K562 (cell line): ENCODE data around the gene ABCC1. TPM values are rescaled to one million over a fixed set of nuclear protein-coding genes. Genes with fewer than 3 reads are reported as not detected.
A peak's percentile ranks its signal among the peaks of the same experiment; 100 is the strongest.

ENCODE experiments used
- ADNP ChIP-seq: fragments of 200-800 bp; sonication (Bioruptor generic); IDR thresholded peaks from 2 replicates; pipeline ENCODE4 v1.6.1; 2016; ENCODE audit warnings: missing genetic modification characterization, missing compliant biosample characterization
- ARID2 ChIP-seq: fragments of 450-650 bp; IDR thresholded peaks from 2 replicates; pipeline ENCODE4 v1.6.1; 2017; ENCODE audit warnings: antibody characterized with exemption, mild to moderate bottlenecking
- HOMEZ ChIP-seq: fragments of 250-450 bp; sonication (Bioruptor Pico); IDR thresholded peaks from 2 replicates; pipeline ENCODE4 v1.4.0; 2020; ENCODE audit warnings: mild to moderate bottlenecking, moderate library complexity
- KLF1 ChIP-seq: fragments of 450-650 bp; IDR thresholded peaks from 2 replicates; pipeline ENCODE4 v1.6.1; 2016; ENCODE audit warnings: missing genetic modification characterization, missing compliant biosample characterization
- LEF1 ChIP-seq: fragments of 450-650 bp; IDR thresholded peaks from 2 replicates; pipeline ENCODE4 v1.6.1; 2016; ENCODE audit warnings: mild to moderate bottlenecking
- NEUROD1 ChIP-seq: fragments of 150-350 bp; IDR thresholded peaks from 2 replicates; pipeline ENCODE4 v1.6.1; 2014; ENCODE audit warnings: borderline replicate concordance, low read length, low read depth; ENCODE audit not compliant: partially characterized antibody
- NONO ChIP-seq, 2 experiments: fragments of 200-400 bp in 1 of 2; fragments of 450-650 bp in 1 of 2; formaldehyde crosslinking in 1 of 2; IDR thresholded peaks; 2 replicates each; pipeline ENCODE4 v1.6.1; 2017; ENCODE audit warnings: low read depth in 2 of 2, mild to moderate bottlenecking in 2 of 2, moderate library complexity in 2 of 2, low read length in 1 of 2
- PBX2 ChIP-seq, 2 experiments: IDR thresholded peaks in 1 of 2; conservative IDR thresholded peaks in 1 of 2; 2 replicates each; pipeline ENCODE4 v1.6.1; 2016; ENCODE audit warnings: low read depth in 2 of 2, mild to moderate bottlenecking in 1 of 2, missing compliant biosample characterization in 1 of 2, missing genetic modification characterization in 1 of 2, moderate library complexity in 1 of 2
- POLR2B ChIP-seq: fragments of 450-650 bp; IDR thresholded peaks from 2 replicates; pipeline ENCODE4 v1.6.1; 2018; ENCODE audit warnings: low read depth; ENCODE audit not compliant: partially characterized antibody
- RAD21 ChIP-seq, 2 experiments: fragments of 250-450 bp in 1 of 2; fragments of 450-650 bp in 1 of 2; sonication (Bioruptor Pico) in 1 of 2; formaldehyde crosslinking in 1 of 2; IDR thresholded peaks in 1 of 2; conservative IDR thresholded peaks in 1 of 2; 2 replicates each; pipeline versions ENCODE4 v1.4.0 to v1.8.0; 2020 to 2022; ENCODE audit warnings: mild to moderate bottlenecking in 2 of 2, moderate library complexity in 1 of 2
- RUNX1 ChIP-seq: sonication (generic); IDR thresholded peaks from 2 replicates; pipeline ENCODE4 v1.6.1; 2016; ENCODE audit warnings: antibody characterized with exemption, low read depth
- SIN3A ChIP-seq, 2 experiments: fragments of 150-350 bp in 1 of 2; IDR thresholded peaks; 2 replicates each; pipeline ENCODE4 v1.6.1; 2011 to 2016; ENCODE audit warnings: borderline replicate concordance in 2 of 2, low read depth in 2 of 2, low read length in 2 of 2, mild to moderate bottlenecking in 2 of 2, moderate library complexity in 2 of 2; ENCODE audit not compliant: control insufficient read depth in 1 of 2
- SMARCA4 ChIP-seq: fragments of 450-650 bp; IDR thresholded peaks from 2 replicates; pipeline ENCODE4 v1.6.1; 2016
- TAL1 ChIP-seq: fragments of 450-650 bp; IDR thresholded peaks from 2 replicates; pipeline ENCODE4 v1.6.1; 2016; ENCODE audit warnings: mild to moderate bottlenecking
- ZBED1 ChIP-seq: IDR thresholded peaks from 2 replicates; pipeline ENCODE4 v1.6.1; 2014
- ZKSCAN1 ChIP-seq: fragments of 150-350 bp; IDR thresholded peaks from 2 replicates; pipeline ENCODE4 v1.6.1; 2016; ENCODE audit warnings: low read depth, low read length
- ZNF583 ChIP-seq: fragments of 250-450 bp; sonication (Bioruptor Pico); IDR thresholded peaks from 2 replicates; pipeline ENCODE4 v1.4.0; 2020
- ZNF592 ChIP-seq: fragments of 450-650 bp; IDR thresholded peaks from 2 replicates; pipeline ENCODE4 v1.6.1; 2017; ENCODE audit warnings: antibody characterized with exemption, mild to moderate bottlenecking
- ZNF764 ChIP-seq: fragments of 250-450 bp; sonication (Bioruptor Pico); IDR thresholded peaks from 2 replicates; pipeline ENCODE4 v1.4.0; 2020; ENCODE audit warnings: low read depth, mild to moderate bottlenecking, moderate library complexity
- polyA plus RNA-seq, 8 experiments: library from polyadenylated mRNA; depleted of rRNA in 4 of 8; stranded (reverse) in 5 of 8; unstranded in 3 of 8; fragments of >200 nt; fragmentation: Nextera tagmentation in 2 of 8; fragmentation: Illumina TruSeq in 1 of 8; extraction: Ambion mirVana in 2 of 8; extraction: Trizol in 1 of 8; gene quantifications; 2 replicates each; pipeline versions ENCODE4 v1.2.1 to v1.2.3, GENCODE V29; 2011 to 2014; ENCODE audit warnings: inconsistent platforms in 1 of 8, missing spikeins in 1 of 8
- total RNA-seq, 7 experiments: library from RNA; depleted of rRNA in 6 of 7; stranded (reverse); fragments of >200 nt in 6 of 7; fragmentation: Illumina TruSeq in 2 of 7; extraction: Trizol in 2 of 7; gene quantifications; 2 replicates each; pipeline versions ENCODE4 v1.2.1 to v1.2.3, GENCODE V29; 2011 to 2021; ENCODE audit warnings: low replicate concordance in 1 of 7

Gene ABCC1
- total and polyA plus RNA-seq, 9 of the 15 experiments (the other 6 are each of a cell fraction or from before 2014, with no cell fraction given) = 3.9 to 41.6 (median 10.0) TPM

GRCh38 chr16:16021988-16022682 is 72.7 kb downstream of the ABCC1 start (continued):
- TF ChIP-seq ADNP = no peak
- TF ChIP-seq PBX2 (CRISPR knock-in tag; IDR thresholded peaks at IDR 0.05; ENCODE audit: low read depth) = peak; percentile 92
- TF ChIP-seq PBX2 (tag; conservative IDR thresholded peaks at IDR 0.05; ENCODE audit: low read depth) = peak; percentile 98
- TF ChIP-seq KLF1 (tag) = peak; percentile 20; the same call in 1 of the 2 replicates
- TF ChIP-seq ZBED1 = no peak
- TF ChIP-seq NEUROD1 = peak; percentile 79
- TF ChIP-seq ZNF764 = no peak
- TF ChIP-seq ZKSCAN1 = peak; percentile 72; the same call in 1 of the 2 replicates
- peak; percentile 65 for TF ChIP-seq POLR2B
- TF ChIP-seq RUNX1 = peak; percentile 70; the same call in 1 of the 2 replicates
- peak; percentile 59 for TF ChIP-seq TAL1
- no peak for TF ChIP-seq ARID2
- TF ChIP-seq ZNF583 (CRISPR knock-in tag) = peak; percentile 25; the same call in 1 of the 2 replicates
- peak; percentile 76 for TF ChIP-seq LEF1
- TF ChIP-seq HOMEZ (CRISPR knock-in tag) = no peak
- TF ChIP-seq NONO (IDR thresholded peaks at IDR 0.05; ENCODE audit: low read depth in 2 of 2, low read length in 1 of 2) = peak in 1 of 2 experiments; percentile 74; a peak in 2 of 4 replicates
- TF ChIP-seq SMARCA4 = peak; percentile 88
- TF ChIP-seq RAD21 (CRISPR knock-in tag; conservative IDR thresholded peaks at IDR 0.05 in 1 of 2, IDR thresholded peaks at IDR 0.05 in 1 of 2) = peak in 1 of 2 experiments; percentile 44; a peak in 2 of 4 replicates
- TF ChIP-seq ZNF592 = peak; percentile 92
- peak; percentile 80 to 81; a peak in 2 of 4 replicates for TF ChIP-seq SIN3A (IDR thresholded peaks at IDR 0.05; ENCODE audit: borderline replicate concordance in 2 of 2, control insufficient read depth in 1 of 2, low read depth in 2 of 2, low read length in 2 of 2)
